BLaER1 (cell line): Measurements from ENCODE around the gene FERD3L.
"Not testable (repeated sequence)": the region's sequence is repeated elsewhere in the genome, so short reads cannot be mapped to it uniquely, and the experiment has no call there.

Source experiments
- H3K27ac ChIP-seq: shearing (Covaris generic); formaldehyde crosslinking; 2 replicates; pipeline ENCODE4 v1.8.1; 2022
- H3K27me3 ChIP-seq: shearing (Covaris generic); formaldehyde crosslinking; 2 replicates; pipeline ENCODE4 v1.8.1; 2022
- H3K36me3 ChIP-seq: shearing (Covaris generic); formaldehyde crosslinking; 2 replicates; pipeline ENCODE4 v1.8.1; 2022
- H3K4me1 ChIP-seq: shearing (Covaris generic); formaldehyde crosslinking; 2 replicates; pipeline ENCODE4 v1.8.1; 2022
- H3K4me2 ChIP-seq: shearing (Covaris generic); formaldehyde crosslinking; 2 replicates; pipeline ENCODE4 v1.8.1; 2022
- H3K4me3 ChIP-seq: shearing (Covaris generic); formaldehyde crosslinking; 2 replicates; pipeline ENCODE4 v1.8.1; 2022
- H3K9ac ChIP-seq: shearing (Covaris generic); formaldehyde crosslinking; 2 replicates; pipeline ENCODE4 v1.8.1; 2022
- H3K9me3 ChIP-seq: shearing (Covaris generic); formaldehyde crosslinking; 2 replicates; pipeline ENCODE4 v1.8.1; 2022
- H4K20me1 ChIP-seq: shearing (Covaris generic); formaldehyde crosslinking; 2 replicates; pipeline ENCODE4 v1.8.1; 2022
- Cebpa-rat ChIP-seq: shearing (Covaris generic); IDR thresholded peaks from 2 replicates; pipeline ENCODE4 v1.8.1; 2022

Gene FERD3L

DNA sequence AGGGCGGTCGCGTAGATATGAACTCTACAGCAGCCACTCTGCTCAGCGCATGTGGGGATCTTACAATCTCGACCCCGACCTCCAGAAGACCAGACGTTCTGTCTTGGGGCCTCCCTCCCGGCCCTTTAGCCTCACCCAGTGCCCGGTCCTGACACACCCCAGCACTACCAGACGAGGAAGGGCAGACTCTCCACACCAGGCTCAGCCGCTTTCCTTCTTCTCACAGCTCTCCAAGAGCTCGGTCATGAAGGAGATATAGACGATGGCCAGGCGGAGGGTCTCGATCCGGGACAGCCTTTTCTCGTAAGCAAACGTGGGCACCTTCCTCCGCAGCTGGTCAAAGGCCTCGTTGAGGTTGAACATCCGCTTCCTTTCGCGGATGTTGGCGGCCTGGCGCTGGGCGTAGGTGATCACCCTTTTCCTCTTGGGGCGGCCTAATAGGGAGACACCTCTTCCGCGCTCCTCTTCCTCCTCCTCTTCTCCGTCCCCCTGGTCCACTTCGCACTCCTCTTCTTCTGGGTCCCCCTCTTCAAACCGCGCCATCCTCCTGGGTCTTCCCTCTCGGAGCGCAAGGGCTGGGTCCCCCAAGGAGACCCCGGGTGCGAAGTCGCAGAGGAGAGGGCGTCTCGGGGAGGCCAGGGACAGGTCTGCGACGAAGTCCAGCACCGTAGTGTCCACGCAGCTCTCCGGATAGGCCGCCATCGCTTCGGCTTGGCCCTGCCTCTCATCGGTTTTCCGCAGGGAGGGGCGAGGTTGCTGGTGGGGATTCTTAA lies at the start of gene FERD3L:
Gene FERD3L, minus strand, starts transcription at position 761 of the 773 bp plus-strand sequence. Its CDS starts 59 bp downstream, at position 702.
- Histone ChIP-seq H3K9ac (no peak within 1 kb of the TSS), H3K9me3 (0 out of 2 replicates have a peak, but pooled peaks cover 3% of the 10 kb centered on the region), H3K27me3 (no peaks in the 10 kb centered on the region), H3K4me1 (no peaks in the 10 kb centered on the region), H3K4me2 (no peak within 1 kb of the TSS), H3K4me3 (no peak within 1 kb of the TSS), H3K36me3 (no peaks in the 10 kb centered on the region), H3K27ac (no peak within 1 kb of the TSS), H4K20me1 (no peaks in the 10 kb centered on the region)
- TF ChIP-seq Cebpa-rat, result no peak

- H4K20me1 ChIP-seq, H3K4me2 ChIP-seq, H3K27ac ChIP-seq, H3K9me3 ChIP-seq, H3K9ac ChIP-seq, H3K36me3 ChIP-seq, H3K4me1 ChIP-seq, H3K27me3 ChIP-seq, H3K4me3 ChIP-seq: not testable (repeated sequence)
Measured at GRCh38 chr7:19194417-19194816, 49.2 kb upstream of the FERD3L start.

DNA sequence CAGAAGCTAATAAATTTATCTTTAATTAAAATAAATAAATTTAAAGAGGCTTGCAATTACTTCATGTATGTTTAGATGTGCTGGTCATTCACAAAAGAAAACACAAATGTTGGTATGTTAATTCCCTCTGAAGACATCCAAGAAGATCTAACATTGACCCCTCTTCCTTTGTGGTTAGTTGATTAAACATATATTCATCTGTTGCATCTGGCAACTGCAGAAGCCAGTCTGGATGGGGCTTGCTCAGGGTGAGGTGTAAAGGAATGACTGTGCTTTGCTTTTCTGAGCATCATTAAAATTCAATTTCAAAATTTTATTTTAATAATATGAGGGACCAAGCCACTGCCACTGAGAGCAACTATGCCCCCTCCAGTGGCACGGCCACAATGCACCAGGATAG lies 36.4 kb upstream of the FERD3L start:
- H4K20me1 ChIP-seq, result no peaks in the 10 kb centered on the region
- no peaks in the 10 kb centered on the region for H3K36me3 ChIP-seq
- H3K9me3 ChIP-seq, result peaks cover 12% of the 10 kb centered on the region
- no peaks in the 10 kb centered on the region for H3K4me1 ChIP-seq
- H3K9ac ChIP-seq, result no peak overlapping the region
- no peak overlapping the region for H3K4me3 ChIP-seq
- no peak overlapping the region for H3K27ac ChIP-seq
- no peaks in the 10 kb centered on the region for H3K27me3 ChIP-seq
- no peak overlapping the region for H3K4me2 ChIP-seq
- TF ChIP-seq Cebpa-rat, result no peak

DNA sequence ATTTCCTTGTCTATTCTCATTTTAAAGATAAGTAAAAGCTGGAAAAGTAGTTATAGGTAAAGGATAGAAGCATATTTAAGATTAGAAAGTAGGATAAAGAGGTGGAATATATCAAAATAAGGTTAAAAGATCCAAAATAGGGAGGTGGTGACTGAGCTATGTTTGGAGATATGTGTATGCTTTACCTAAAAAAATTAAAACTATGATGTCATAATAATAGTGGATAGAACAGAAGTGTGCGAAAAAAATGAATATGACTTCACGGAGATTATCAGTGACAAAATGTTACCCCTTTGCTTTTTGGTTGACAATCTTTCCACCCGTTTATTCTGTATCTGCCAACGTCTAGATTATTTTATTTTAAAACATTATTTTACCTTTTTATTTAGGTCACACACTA lies 33.4 kb upstream of the FERD3L start:
- H3K4me1 ChIP-seq, result no peaks in the 10 kb centered on the region

DNA sequence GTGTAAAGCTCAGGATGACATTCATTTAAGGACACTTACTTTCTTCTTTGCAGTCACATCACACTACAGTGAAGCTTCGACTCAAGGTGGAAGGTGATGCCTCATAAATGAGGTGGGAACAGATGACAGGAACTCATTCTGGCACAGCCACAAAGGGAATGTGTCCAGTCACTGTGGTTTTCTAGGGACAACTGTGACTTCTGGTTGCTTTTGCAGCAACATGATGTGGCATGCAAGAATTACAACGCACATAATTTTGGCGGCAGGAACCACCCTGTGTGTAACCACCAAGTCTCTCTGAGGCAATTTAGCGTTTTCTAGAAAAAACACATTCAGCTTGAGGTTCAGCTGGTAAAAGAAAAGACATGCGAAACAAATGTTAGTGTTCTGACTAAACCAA lies 32.0 kb upstream of the FERD3L start:
- H3K27ac ChIP-seq, result no peak overlapping the region
- H3K4me2 ChIP-seq, result no peak overlapping the region
- H3K9ac ChIP-seq, result no peak overlapping the region
- H3K9me3 ChIP-seq, result no peaks in the 10 kb centered on the region
- H3K27me3 ChIP-seq, result no peaks in the 10 kb centered on the region
- no peaks in the 10 kb centered on the region for H4K20me1 ChIP-seq
- H3K36me3 ChIP-seq, result no peaks in the 10 kb centered on the region
- TF ChIP-seq Cebpa-rat, result no peak
- no peak overlapping the region for H3K4me3 ChIP-seq
- H3K4me1 ChIP-seq, result no peaks in the 10 kb centered on the region

More for the DNA sequence above, 33.4 kb upstream of the FERD3L start:
- Histone ChIP-seq H3K27ac (no peak overlapping the region), H3K9ac (no peak overlapping the region), H3K36me3 (no peaks in the 10 kb centered on the region), H4K20me1 (no peaks in the 10 kb centered on the region), H3K9me3 (peaks cover 4% of the 10 kb centered on the region; the same call in 1 of the 2 replicates), H3K27me3 (no peaks in the 10 kb centered on the region), H3K4me2 (no peak overlapping the region), H3K4me3 (no peak overlapping the region)
- TF ChIP-seq Cebpa-rat, result no peak

DNA sequence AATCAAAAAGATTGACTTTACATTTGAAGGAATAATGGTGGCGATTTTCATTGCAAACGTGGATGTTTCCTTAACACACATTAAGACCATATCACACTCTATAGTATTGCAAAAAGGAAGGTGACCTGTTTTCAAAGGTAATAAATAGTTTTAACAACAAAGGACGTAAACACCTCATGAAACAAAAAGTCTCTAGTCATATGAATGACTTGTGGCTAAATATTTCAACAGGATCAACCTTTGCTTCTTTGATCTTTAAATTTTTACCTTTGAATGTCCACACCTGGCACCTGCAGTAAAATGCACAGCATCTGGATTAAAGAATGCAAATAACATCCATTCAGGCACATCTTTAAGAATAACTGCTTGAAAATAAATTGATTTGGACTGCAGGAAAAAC lies 30.0 kb upstream of the FERD3L start:
- TF ChIP-seq Cebpa-rat, result no peak
- H3K4me3 ChIP-seq, result no peak overlapping the region
- H3K9ac ChIP-seq, result no peak overlapping the region
- H3K4me1 ChIP-seq, result no peaks in the 10 kb centered on the region
- no peaks in the 10 kb centered on the region for H3K9me3 ChIP-seq
- no peaks in the 10 kb centered on the region for H3K27me3 ChIP-seq
- no peaks in the 10 kb centered on the region for H3K36me3 ChIP-seq
- no peak overlapping the region for H3K4me2 ChIP-seq
- no peak overlapping the region for H3K27ac ChIP-seq
- no peaks in the 10 kb centered on the region for H4K20me1 ChIP-seq

- Histone ChIP-seq H3K27ac (no peak overlapping the region), H3K27me3 (no peaks in the 10 kb centered on the region), H3K9me3 (no peaks in the 10 kb centered on the region), H3K4me3 (no peak overlapping the region), H3K4me1 (no peaks in the 10 kb centered on the region), H3K4me2 (no peak overlapping the region), H3K36me3 (no peaks in the 10 kb centered on the region), H4K20me1 (no peaks in the 10 kb centered on the region), H3K9ac (no peak overlapping the region)
- TF ChIP-seq Cebpa-rat, result no peak
Measured at GRCh38 chr7:19161671-19162070, 16.4 kb upstream of the FERD3L start.

- H3K4me3 ChIP-seq, result no peak overlapping the region
- no peak overlapping the region for H3K4me2 ChIP-seq
- no peaks in the 10 kb centered on the region for H3K27me3 ChIP-seq
Measured at GRCh38 chr7:19146699-19147098, 1.5 kb upstream of the FERD3L start.

GRCh38 chr7:19145434-19146115 lies 354 bp upstream of the FERD3L start:
- H3K4me2 ChIP-seq, result no peak overlapping the region
- H3K9ac ChIP-seq, result no peak overlapping the region
- H3K27me3 ChIP-seq, result no peaks in the 10 kb centered on the region
- H3K9me3 ChIP-seq, result 0 out of 2 replicates have a peak, but pooled peaks cover 3% of the 10 kb centered on the region
- no peak overlapping the region for H3K4me3 ChIP-seq
- H3K4me1 ChIP-seq, result no peaks in the 10 kb centered on the region
- H3K27ac ChIP-seq, result no peak overlapping the region
- H3K36me3 ChIP-seq, result no peaks in the 10 kb centered on the region
- no peak for TF ChIP-seq Cebpa-rat
- no peaks in the 10 kb centered on the region for H4K20me1 ChIP-seq

More at GRCh38 chr7:19146699-19147098, 1.5 kb upstream of the FERD3L start:
- no peak overlapping the region for H3K9ac ChIP-seq
- no peak for TF ChIP-seq Cebpa-rat
- H3K36me3 ChIP-seq, result no peaks in the 10 kb centered on the region
- 0 out of 2 replicates have a peak, but pooled peaks cover 3% of the 10 kb centered on the region for H3K9me3 ChIP-seq
- no peaks in the 10 kb centered on the region for H3K4me1 ChIP-seq
- H4K20me1 ChIP-seq, result no peaks in the 10 kb centered on the region
- no peak overlapping the region for H3K27ac ChIP-seq

DNA sequence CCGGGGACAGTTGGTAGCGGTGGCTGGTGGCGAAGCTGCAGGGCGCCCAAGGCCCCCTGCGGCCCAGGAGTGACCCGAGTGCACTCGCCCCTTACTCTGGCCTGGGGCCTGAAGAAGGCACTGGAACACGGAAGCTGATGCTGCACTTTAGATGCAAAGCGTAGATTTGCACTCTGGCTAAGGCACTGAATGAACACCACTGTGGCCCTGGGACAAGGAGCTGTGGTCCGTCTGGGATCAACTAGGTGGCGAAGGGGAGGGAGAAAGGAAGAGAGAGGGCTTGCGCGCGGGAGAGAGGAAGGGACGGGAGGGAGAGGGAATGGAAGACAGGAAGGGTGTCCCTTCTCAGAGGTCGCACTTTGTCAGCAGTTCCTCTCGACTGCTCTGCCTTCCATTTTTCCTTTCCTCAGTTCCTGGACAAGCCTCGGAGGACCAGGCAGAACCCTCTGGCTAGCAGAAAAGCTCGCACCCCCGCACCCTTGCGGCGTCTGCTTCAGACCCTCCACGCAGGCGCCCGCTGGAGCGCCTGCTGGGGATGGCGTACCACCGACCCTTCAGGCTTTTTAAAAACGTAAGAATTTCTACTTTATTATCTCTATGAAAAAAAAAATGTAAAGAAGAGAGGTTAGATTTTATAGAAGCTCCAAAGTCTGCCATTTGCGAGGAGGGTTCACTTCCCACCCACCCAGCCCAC lies 1.2 kb downstream of the FERD3L start:
- Histone ChIP-seq H3K4me1 (no peaks in the 10 kb centered on the region), H3K27ac (no peak overlapping the region), H3K9ac (no peak overlapping the region), H3K27me3 (no peaks in the 10 kb centered on the region), H3K4me2 (no peak overlapping the region), H3K9me3 (0 out of 2 replicates have a peak, but pooled peaks cover 3% of the 10 kb centered on the region), H4K20me1 (no peaks in the 10 kb centered on the region), H3K36me3 (no peaks in the 10 kb centered on the region), H3K4me3 (no peak overlapping the region)
- TF ChIP-seq Cebpa-rat, result no peak
